GM18507 (cell line): ENCODE results near the gene CZIB.
"Not testable (repeated sequence)": the region's sequence is repeated elsewhere in the genome, so short reads cannot be mapped to it uniquely, and the experiment has no call there.

Experiments
- DNase-seq: peaks from one replicate; pipeline ENCODE4 v3.0.0; 2011; ENCODE audit warnings: low read depth; ENCODE audit not compliant: insufficient read length; ENCODE audit errors: extremely low spot score
- FAIRE-seq: peaks from 2 replicates; lab custom pipeline; 2011; peaks lifted over from hg19 to GRCh38; lab: Jason Lieb, UNC

Gene CZIB

GRCh38 chr1:53242381-53242780 lies 21.9 kb upstream of the CZIB start:
- FAIRE-seq (no peak), DNase-seq (no peak)

- no peak for FAIRE-seq
Measured at GRCh38 chr1:53241828-53242227, 21.4 kb upstream of the CZIB start.

GRCh38 chr1:53238197-53239155 lies 18.0 kb upstream of the CZIB start, which contains the start of gene MAGOH:
Gene MAGOH, minus strand, starts transcription at chr1:53238518. Its CDS starts 70 bp downstream, at chr1:53238448.
- peak; percentile 96 for DNase-seq
- peak; percentile 98 for FAIRE-seq

More at GRCh38 chr1:53241828-53242227, 21.4 kb upstream of the CZIB start:
- DNase-seq = no peak

- FAIRE-seq (no peak), DNase-seq (no peak)
Measured at GRCh38 chr1:53237638-53238037, 17.2 kb upstream of the CZIB start.

- DNase-seq (no peak), FAIRE-seq (peak; percentile 24)
Measured at GRCh38 chr1:53220962-53221286, 490 bp upstream of the CZIB start.

- no peak for FAIRE-seq
- DNase-seq = no peak
Measured at GRCh38 chr1:53219711-53220110, 723 bp downstream of the CZIB start.

GRCh38 chr1:53218201-53218600 lies 2.2 kb downstream of the CZIB start:
- DNase-seq (no peak), FAIRE-seq (no peak)

GRCh38 chr1:53214376-53214940 lies 6.0 kb downstream of the CZIB start:
- DNase-seq (no peak), FAIRE-seq (no peak)

- FAIRE-seq = no peak
- no peak for DNase-seq
Measured at GRCh38 chr1:53210954-53211353, 9.5 kb downstream of the CZIB start.

GRCh38 chr1:53210352-53210751 lies 10.1 kb downstream of the CZIB start:
- no peak for DNase-seq
- no peak for FAIRE-seq

GRCh38 chr1:53207726-53208125 lies 12.7 kb downstream of the CZIB start:
- FAIRE-seq = no peak
- DNase-seq = no peak

- DNase-seq (no peak), FAIRE-seq (no peak)
Measured at GRCh38 chr1:53206735-53207379, 13.6 kb downstream of the CZIB start.

- DNase-seq, FAIRE-seq: not testable (repeated sequence)
Measured at GRCh38 chr1:53206083-53206685, 14.2 kb downstream of the CZIB start.

- FAIRE-seq, DNase-seq: not testable (repeated sequence)
Measured at GRCh38 chr1:53205496-53205895, 14.9 kb downstream of the CZIB start.

GRCh38 chr1:53203466-53203865 lies 17.0 kb downstream of the CZIB start:
- no peak for FAIRE-seq
- no peak for DNase-seq

- no peak for DNase-seq
Measured at GRCh38 chr1:53198241-53198651, 22.2 kb downstream of the CZIB start.

GRCh38 chr1:53197291-53198200 lies 22.9 kb downstream of the CZIB start:
- DNase-seq (no peak), FAIRE-seq (no peak)

More at GRCh38 chr1:53198241-53198651, 22.2 kb downstream of the CZIB start:
- no peak for FAIRE-seq

GRCh38 chr1:53196485-53197290 lies 23.7 kb downstream of the CZIB start, which contains the start of gene CPT2:
Gene CPT2, plus strand, starts transcription at chr1:53196824. Its CDS starts 120 bp downstream, at chr1:53196944.
- DNase-seq (peak; percentile 99), FAIRE-seq (peak; percentile 88)
